Fibroblast of skin of left biceps (primary cell): ENCODE data around the gene CDT1.

Source experiments
- DNase-seq, 2 experiments: peaks; one replicate each; pipeline ENCODE4 v3.0.0-alpha.2; 2013; ENCODE audit warnings: low read depth in 2 of 2

CDT1 gene

GRCh38 chr16:88856122-88856827, 52.7 kb downstream of the CDT1 start:
- no peak for DNase-seq

- DNase-seq: peak; percentile 78 to 85
These were observed 53.5 kb downstream of the CDT1 start, which contains the start of the genes GALNS and TRAPPC2L for GRCh38 chr16:88856828-88857727. Gene GALNS, minus strand, starts transcription at chr16:88856947. Its CDS starts 70 bp downstream, at chr16:88856877. Gene TRAPPC2L, plus strand, starts transcription at chr16:88857127. Its CDS starts 24 bp downstream, at chr16:88857151.

- peak; percentile 14 to 21 for DNase-seq
These were observed 54.2 kb downstream of the CDT1 start for GRCh38 chr16:88857728-88858339.
